HEK293T (cell line): ENCODE measurements around the gene NKAIN2.
A peak's percentile ranks its signal among the peaks of the same experiment; 100 is the strongest.

Experiments used
- CTCF ChIA-PET: fragments of 350-600 bp; formaldehyde crosslinking; extraction: SDS; loops from one replicate; lab custom pipeline; 2021; ENCODE audit warnings: antibody characterized with exemption, inconsistent platforms; lab: Yijun Ruan, JAX
- POLR2A ChIA-PET: fragments of 350-600 bp; formaldehyde crosslinking; extraction: SDS; loops from one replicate; lab custom pipeline; 2020; ENCODE audit warnings: antibody characterized with exemption, inconsistent platforms; lab: Yijun Ruan, JAX
- DNase-seq: peaks from one replicate; pipeline ENCODE4 v3.0.0; 2012; ENCODE audit warnings: mixed read lengths; ENCODE audit errors: extremely low spot score
- ARNT ChIP-seq: fragments of 450-650 bp; IDR thresholded peaks from 2 replicates; pipeline ENCODE4 v1.6.1; 2017; ENCODE audit warnings: mild to moderate bottlenecking
- BHLHE40 ChIP-seq: fragments of 450-650 bp; IDR thresholded peaks from 2 replicates; pipeline ENCODE4 v1.6.1; 2016; ENCODE audit warnings: mild to moderate bottlenecking, moderate library complexity, borderline replicate concordance
- CTBP1 ChIP-seq: fragments of 450-650 bp; IDR thresholded peaks from 2 replicates; pipeline ENCODE4 v1.6.1; 2016; ENCODE audit warnings: borderline replicate concordance
- ELF4 ChIP-seq: fragments of 450-650 bp; IDR thresholded peaks from 2 replicates; pipeline ENCODE4 v1.6.1; 2017; ENCODE audit warnings: antibody characterized with exemption
- FOXA1 ChIP-seq: fragments of 450-650 bp; IDR thresholded peaks from 2 replicates; pipeline ENCODE4 v1.6.1; 2016; ENCODE audit warnings: mild to moderate bottlenecking
- FOXK2 ChIP-seq: fragments of 450-650 bp; IDR thresholded peaks from 2 replicates; pipeline ENCODE4 v1.6.1; 2016; ENCODE audit warnings: mild to moderate bottlenecking
- FOXM1 ChIP-seq: fragments of 450-650 bp; IDR thresholded peaks from 2 replicates; pipeline ENCODE4 v1.6.1; 2017; ENCODE audit warnings: mild to moderate bottlenecking, borderline replicate concordance
- HDGF ChIP-seq: fragments of 450-650 bp; IDR thresholded peaks from 2 replicates; pipeline ENCODE4 v1.6.1; 2017; ENCODE audit warnings: antibody characterized with exemption, borderline replicate concordance
- L3MBTL2 ChIP-seq: fragments of 450-650 bp; conservative IDR thresholded peaks from 2 replicates; pipeline ENCODE4 v1.6.1; 2016; ENCODE audit warnings: mild to moderate bottlenecking
- LEF1 ChIP-seq: fragments of 450-650 bp; IDR thresholded peaks from 2 replicates; pipeline ENCODE4 v1.6.1; 2017; ENCODE audit warnings: mild to moderate bottlenecking, borderline replicate concordance
- NFRKB ChIP-seq: fragments of 450-650 bp; IDR thresholded peaks from 2 replicates; pipeline ENCODE4 v1.6.1; 2016; ENCODE audit warnings: mild to moderate bottlenecking, moderate library complexity
- SP1 ChIP-seq: fragments of 450-650 bp; IDR thresholded peaks from 2 replicates; pipeline ENCODE4 v1.6.1; 2017
- SUZ12 ChIP-seq: fragments of 450-650 bp; IDR thresholded peaks from 2 replicates; pipeline ENCODE4 v1.6.1; 2016; ENCODE audit warnings: mild to moderate bottlenecking
- TARDBP ChIP-seq: fragments of 450-650 bp; IDR thresholded peaks from 2 replicates; pipeline ENCODE4 v1.6.1; 2016
- ZNF384 ChIP-seq: fragments of 450-650 bp; IDR thresholded peaks from 2 replicates; pipeline ENCODE4 v1.6.1; 2016
- TF ChIP-seq, protein P1 (sequence below): fragments of 450-650 bp; IDR thresholded peaks from 2 replicates; pipeline ENCODE4 v1.6.1; 2016

Gene NKAIN2

DNA sequence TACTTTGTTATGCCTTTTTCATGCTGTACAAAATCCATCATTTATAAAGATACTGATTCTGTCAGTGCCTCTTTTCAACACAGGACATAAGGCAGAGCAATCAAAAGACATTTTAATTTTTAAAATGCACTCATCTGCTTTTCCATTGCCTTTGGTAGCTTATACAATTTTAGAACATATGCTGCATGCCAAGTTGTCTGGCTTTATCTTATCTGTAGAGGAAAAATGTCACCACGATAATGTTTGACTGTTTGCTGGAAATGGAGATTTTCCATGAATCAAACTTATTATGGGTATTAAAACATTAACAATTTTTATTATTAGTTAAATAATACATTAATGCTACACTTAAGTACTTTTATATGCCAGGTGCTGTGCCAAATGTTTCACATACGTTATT lies 50.5 kb downstream of the NKAIN2 start:
- no peak for DNase-seq
- TF ChIP-seq FOXK2 (no peak), CTBP1 (no peak), ELF4 (no peak), LEF1 (no peak), TARDBP (no peak), SP1 (no peak), ZNF384 (no peak), FOXA1 (no peak), BHLHE40 (no peak), L3MBTL2 (no peak), FOXM1 (no peak), ARNT (no peak), NFRKB (no peak), SUZ12 (no peak), HDGF (no peak)
- TF ChIP-seq, protein P1, sequence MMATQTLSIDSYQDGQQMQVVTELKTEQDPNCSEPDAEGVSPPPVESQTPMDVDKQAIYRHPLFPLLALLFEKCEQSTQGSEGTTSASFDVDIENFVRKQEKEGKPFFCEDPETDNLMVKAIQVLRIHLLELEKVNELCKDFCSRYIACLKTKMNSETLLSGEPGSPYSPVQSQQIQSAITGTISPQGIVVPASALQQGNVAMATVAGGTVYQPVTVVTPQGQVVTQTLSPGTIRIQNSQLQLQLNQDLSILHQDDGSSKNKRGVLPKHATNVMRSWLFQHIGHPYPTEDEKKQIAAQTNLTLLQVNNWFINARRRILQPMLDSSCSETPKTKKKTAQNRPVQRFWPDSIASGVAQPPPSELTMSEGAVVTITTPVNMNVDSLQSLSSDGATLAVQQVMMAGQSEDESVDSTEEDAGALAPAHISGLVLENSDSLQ: no peak
- ChIA-PET POLR2A (no interaction called here), CTCF (no interaction called here)

DNA sequence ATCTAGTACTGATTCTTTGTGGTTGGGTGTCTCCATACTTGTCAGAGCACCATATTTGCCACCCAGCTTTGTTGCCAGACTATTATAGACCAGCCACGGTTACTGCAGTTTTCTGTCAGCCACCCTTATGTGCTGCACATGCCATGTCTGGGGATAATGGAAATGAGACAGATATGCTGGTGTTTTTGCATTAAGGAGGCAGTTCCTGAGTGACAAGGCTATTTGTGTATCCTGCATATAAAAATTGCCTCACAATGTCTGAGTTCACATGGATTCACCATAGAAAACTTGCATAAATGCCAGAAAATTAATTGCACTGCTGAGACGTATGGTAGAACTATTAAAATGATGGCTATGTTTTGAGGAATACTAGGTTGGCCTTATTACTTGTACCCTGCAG lies 51.8 kb downstream of the NKAIN2 start:
- CTCF ChIA-PET: no interaction called here
- POLR2A ChIA-PET: no interaction called here
- TF ChIP-seq ELF4: no peak
- TF ChIP-seq L3MBTL2: no peak
- TF ChIP-seq CTBP1: no peak
- TF ChIP-seq ARNT: no peak
- TF ChIP-seq, protein P1: peak; percentile 53; the same call in 1 of the 2 replicates
- TF ChIP-seq FOXK2: no peak
- no peak for TF ChIP-seq FOXM1
- TF ChIP-seq BHLHE40: no peak
- peak; percentile 23 for DNase-seq

DNA sequence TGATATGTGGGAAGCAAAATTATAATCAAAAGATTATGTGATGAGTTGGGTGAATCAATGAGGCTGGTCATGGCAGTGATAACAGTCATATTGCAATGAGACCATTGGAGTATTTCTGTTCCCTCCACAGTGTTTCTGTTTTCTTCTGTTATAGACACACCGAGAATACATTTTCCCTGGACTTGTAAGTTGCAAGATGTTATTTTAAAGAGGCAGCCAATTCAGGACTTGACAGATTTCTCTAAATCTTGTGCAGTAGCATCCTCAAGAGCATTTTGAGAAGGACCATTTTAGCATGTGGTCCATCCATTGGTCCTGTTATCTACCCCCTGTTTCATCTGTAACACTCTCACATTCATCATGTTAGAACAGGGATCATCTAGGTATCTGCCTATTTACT lies 55.6 kb downstream of the NKAIN2 start:
- POLR2A ChIA-PET: no interaction called here
- CTCF ChIA-PET: no interaction called here
- no peak for DNase-seq
- TF ChIP-seq L3MBTL2 (no peak), ARNT (no peak), FOXM1 (no peak), CTBP1 (no peak), SUZ12 (no peak)
- TF ChIP-seq, protein P1: no peak

DNA sequence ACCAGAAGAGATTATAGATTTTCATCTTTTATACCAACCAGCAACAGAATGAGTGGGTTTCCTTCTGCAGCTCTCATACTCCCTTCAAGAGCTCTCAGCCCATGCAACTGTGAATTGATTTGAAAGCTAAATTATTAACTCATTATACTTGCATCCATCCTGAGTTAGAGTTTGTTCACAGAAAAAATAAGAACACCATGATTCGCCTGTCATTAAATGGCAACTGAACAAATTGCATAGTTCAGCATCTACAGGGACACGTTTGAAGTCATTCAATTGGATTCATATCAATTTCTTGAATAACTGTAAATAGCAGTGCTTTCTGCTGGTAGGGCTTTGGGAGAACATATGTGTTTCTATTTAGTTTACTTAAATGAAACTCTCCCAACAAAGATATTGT lies 65.7 kb downstream of the NKAIN2 start:
- CTCF ChIA-PET: no interaction called here
- no peak for DNase-seq
- POLR2A ChIA-PET: no interaction called here
- TF ChIP-seq FOXK2 (no peak), FOXA1 (no peak), BHLHE40 (no peak), L3MBTL2 (no peak), HDGF (no peak), LEF1 (no peak), ARNT (no peak)
- TF ChIP-seq, protein P1: no peak

DNA sequence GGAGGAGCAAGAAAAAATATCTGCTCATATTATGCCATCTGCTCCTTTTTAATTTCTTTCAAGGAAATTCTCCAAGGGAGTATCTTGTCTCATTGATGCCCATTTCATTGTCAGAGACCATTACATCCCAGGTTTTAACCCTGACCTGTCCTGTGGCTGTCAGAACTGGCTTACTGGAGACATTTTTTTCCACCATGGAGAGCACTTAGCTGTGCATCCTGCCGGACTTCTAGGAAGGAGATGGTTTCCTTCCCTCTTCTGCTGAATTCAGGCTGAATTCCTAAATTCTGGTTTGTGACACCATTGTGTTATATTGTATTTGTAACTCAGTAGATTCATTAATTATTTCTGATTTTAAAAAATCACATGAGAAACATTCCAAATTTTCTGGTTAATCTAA lies 70.3 kb downstream of the NKAIN2 start:
- CTCF ChIA-PET: no interaction called here
- no peak for DNase-seq
- TF ChIP-seq SUZ12 (no peak), HDGF (no peak)
- POLR2A ChIA-PET: no interaction called here

DNA sequence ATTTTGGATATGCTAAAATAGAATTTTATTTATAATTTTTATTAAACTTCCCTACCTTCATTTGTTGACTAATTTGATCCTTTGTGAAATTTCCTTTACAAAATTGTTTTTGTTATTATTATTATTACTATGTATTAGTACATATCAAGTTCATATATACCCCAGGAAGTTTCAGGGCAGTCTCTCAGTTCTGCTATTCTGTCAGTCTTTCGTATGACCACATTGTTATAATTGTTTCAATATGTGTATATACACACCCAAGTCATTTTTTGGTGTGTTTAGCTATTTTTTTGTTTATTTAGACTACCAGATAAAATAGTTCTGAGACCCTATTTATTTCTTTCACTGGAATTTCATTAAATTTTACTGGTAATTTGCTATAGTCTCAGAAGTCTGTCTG lies 72.1 kb downstream of the NKAIN2 start:
- TF ChIP-seq FOXA1: no peak
- no peak for TF ChIP-seq ARNT
- TF ChIP-seq, protein P1: no peak
- TF ChIP-seq SUZ12: no peak
- TF ChIP-seq SP1: no peak
- TF ChIP-seq LEF1: no peak
- no peak for TF ChIP-seq NFRKB
- no peak for TF ChIP-seq BHLHE40
- TF ChIP-seq ELF4: no peak
- no peak for TF ChIP-seq TARDBP
- TF ChIP-seq ZNF384: no peak
- no peak for TF ChIP-seq HDGF
- TF ChIP-seq FOXK2: no peak
- no peak for TF ChIP-seq FOXM1
- no peak for TF ChIP-seq CTBP1
- no peak for TF ChIP-seq L3MBTL2
- CTCF ChIA-PET: no interaction called here
- no peak for DNase-seq
- POLR2A ChIA-PET: no interaction called here
